ENCODE data around the gene GUCY1A2.

The GUCY1A2 gene

GRCh38 chr11:106998116-106998915 lies 20.0 kb downstream of the GUCY1A2 start:
- no peak for DNase-seq (ENCODE audit: low spot score)

- DNase-seq (ENCODE audit: low spot score), result no peak
Measured at GRCh38 chr11:106997227-106997626, 21.0 kb downstream of the GUCY1A2 start.

- no peak for DNase-seq (ENCODE audit: low spot score)
Measured at GRCh38 chr11:106996691-106997090, 21.6 kb downstream of the GUCY1A2 start.

- DNase-seq (ENCODE audit: low spot score), result no peak
Measured at GRCh38 chr11:106990331-106990730, 27.9 kb downstream of the GUCY1A2 start.

- DNase-seq (ENCODE audit: low spot score), result no peak
Measured at GRCh38 chr11:106989078-106989455, 29.2 kb downstream of the GUCY1A2 start.

- DNase-seq (ENCODE audit: low spot score), result no peak
Measured at GRCh38 chr11:106988151-106989077, 29.9 kb downstream of the GUCY1A2 start.

GRCh38 chr11:106986673-106987072 lies 31.6 kb downstream of the GUCY1A2 start:
- DNase-seq (ENCODE audit: low spot score), result no peak

- no peak for DNase-seq (ENCODE audit: low spot score)
Measured at GRCh38 chr11:106986261-106986660, 32.0 kb downstream of the GUCY1A2 start.

- no peak for DNase-seq (ENCODE audit: low spot score)
Measured at GRCh38 chr11:106983991-106984390, 34.3 kb downstream of the GUCY1A2 start.

GRCh38 chr11:106983261-106983660 lies 35.0 kb downstream of the GUCY1A2 start:
- DNase-seq (ENCODE audit: low spot score), result no peak

GRCh38 chr11:106974831-106975230 lies 43.4 kb downstream of the GUCY1A2 start:
- no peak for DNase-seq (ENCODE audit: low spot score)

GRCh38 chr11:106971864-106972263 lies 46.4 kb downstream of the GUCY1A2 start:
- no peak for DNase-seq (ENCODE audit: low spot score)

- DNase-seq (ENCODE audit: low spot score), result no peak
Measured at GRCh38 chr11:106969644-106970355, 48.5 kb downstream of the GUCY1A2 start.

GRCh38 chr11:106962995-106963394 lies 55.3 kb downstream of the GUCY1A2 start:
- no peak for DNase-seq (ENCODE audit: low spot score)

- no peak for DNase-seq (ENCODE audit: low spot score)
Measured at GRCh38 chr11:106961518-106961917, 56.8 kb downstream of the GUCY1A2 start.

GRCh38 chr11:106961048-106961447 lies 57.2 kb downstream of the GUCY1A2 start:
- no peak for DNase-seq (ENCODE audit: low spot score)

GRCh38 chr11:106959800-106960199 lies 58.5 kb downstream of the GUCY1A2 start:
- no peak for DNase-seq (ENCODE audit: low spot score)

GRCh38 chr11:106959386-106959785 lies 58.9 kb downstream of the GUCY1A2 start:
- DNase-seq (ENCODE audit: low spot score), result no peak

- DNase-seq (ENCODE audit: low spot score), result no peak
Measured at GRCh38 chr11:106958517-106959248, 59.6 kb downstream of the GUCY1A2 start.

- no peak for DNase-seq (ENCODE audit: low spot score)
Measured at GRCh38 chr11:106957030-106957482, 61.2 kb downstream of the GUCY1A2 start.

- DNase-seq (ENCODE audit: low spot score), result no peak
Measured at GRCh38 chr11:106950067-106950491, 68.2 kb downstream of the GUCY1A2 start.

GRCh38 chr11:106943089-106943488 lies 75.2 kb downstream of the GUCY1A2 start:
- DNase-seq (ENCODE audit: low spot score), result no peak

Measured in left forelimb (tissue), 1 donor.